Activated naive CD8-positive, alpha-beta T cell treated with anti-CD3 and anti-CD28 coated beads, Interleukin-2, amount 50 U/mL, for 24 hours (primary cell): Measurements from ENCODE around the gene SLC16A8.
"Not testable (repeated sequence)": the region's sequence is repeated elsewhere in the genome, so short reads cannot be mapped to it uniquely, and the experiment has no call there.

Source experiments
- ATAC-seq: fragments of 150-1000 bp; cut with Tn5 transposase; one replicate; pipeline ENCODE4 v1.10.0; 2021
- DNase-seq: peaks from one replicate; pipeline ENCODE4 v3.0.0; 2021
- H3K27ac Mint-ChIP-seq: one replicate; pipeline ENCODE4 v1.8.0; 2021; ENCODE audit warnings: mild to moderate bottlenecking, mixed read lengths
- H3K27me3 Mint-ChIP-seq: one replicate; pipeline ENCODE4 v1.8.0; 2021; ENCODE audit warnings: mixed read lengths
- H3K36me3 Mint-ChIP-seq: one replicate; pipeline ENCODE4 v1.8.0; 2021; ENCODE audit warnings: low read depth, mixed read lengths
- H3K4me1 Mint-ChIP-seq: one replicate; pipeline ENCODE4 v1.8.0; 2021; ENCODE audit warnings: mixed read lengths
- H3K4me3 Mint-ChIP-seq: one replicate; pipeline ENCODE4 v1.8.0; 2021; ENCODE audit warnings: mild to moderate bottlenecking, moderate library complexity, mixed read lengths
- H3K9me3 Mint-ChIP-seq: one replicate; pipeline ENCODE4 v1.8.0; 2021; ENCODE audit warnings: mixed read lengths

SLC16A8 gene

GRCh38 chr22:38118747-38119146, 34.8 kb upstream of the SLC16A8 start:
- DNase-seq, H3K4me3 Mint-ChIP-seq, H3K9me3 Mint-ChIP-seq, ATAC-seq, H3K36me3 Mint-ChIP-seq, H3K27me3 Mint-ChIP-seq, H3K27ac Mint-ChIP-seq, H3K4me1 Mint-ChIP-seq: not testable (repeated sequence)

GRCh38 chr22:38118182-38118581, 34.2 kb upstream of the SLC16A8 start:
- Mint-ChIP-seq H3K4me3 (no peak overlapping the region), H3K36me3 (no peaks in the 10 kb centered on the region), H3K27ac (no peak overlapping the region), H3K27me3 (no peaks in the 10 kb centered on the region), H3K4me1 (no peaks in the 10 kb centered on the region), H3K9me3 (no peaks in the 10 kb centered on the region)
- ATAC-seq (no peak), DNase-seq (no peak)

- not testable (repeated sequence) for H3K27ac Mint-ChIP-seq, DNase-seq, H3K4me3 Mint-ChIP-seq, H3K4me1 Mint-ChIP-seq, H3K36me3 Mint-ChIP-seq, ATAC-seq, H3K27me3 Mint-ChIP-seq, H3K9me3 Mint-ChIP-seq
Observed at GRCh38 chr22:38117556-38117955, 33.6 kb upstream of the SLC16A8 start.

GRCh38 chr22:38115423-38116205, 31.6 kb upstream of the SLC16A8 start:
- no peaks in the 10 kb centered on the region for H3K27me3 Mint-ChIP-seq
- H3K9me3 Mint-ChIP-seq = no peaks in the 10 kb centered on the region
- no peaks in the 10 kb centered on the region for H3K4me1 Mint-ChIP-seq
- H3K4me3 Mint-ChIP-seq = no peak overlapping the region
- H3K27ac Mint-ChIP-seq = no peak overlapping the region
- DNase-seq (no peak), ATAC-seq (no peak)
- H3K36me3 Mint-ChIP-seq = no peaks in the 10 kb centered on the region

- ATAC-seq (peak; percentile 72), DNase-seq (peak; percentile 89)
- Mint-ChIP-seq H3K27me3 (no peaks in the 10 kb centered on the region), H3K27ac (no peak overlapping the region), H3K4me1 (no peaks in the 10 kb centered on the region), H3K9me3 (no peaks in the 10 kb centered on the region), H3K36me3 (no peaks in the 10 kb centered on the region), H3K4me3 (no peak overlapping the region)
Observed at GRCh38 chr22:38114484-38115398, 30.8 kb upstream of the SLC16A8 start.

GRCh38 chr22:38112381-38112780, 28.4 kb upstream of the SLC16A8 start:
- no peak overlapping the region for H3K27ac Mint-ChIP-seq
- ATAC-seq (no peak), DNase-seq (no peak)
- no peaks in the 10 kb centered on the region for H3K4me1 Mint-ChIP-seq
- H3K27me3 Mint-ChIP-seq = no peaks in the 10 kb centered on the region
- H3K4me3 Mint-ChIP-seq = no peak overlapping the region
- no peaks in the 10 kb centered on the region for H3K9me3 Mint-ChIP-seq
- H3K36me3 Mint-ChIP-seq = no peaks in the 10 kb centered on the region

GRCh38 chr22:38111925-38112355, 28.0 kb upstream of the SLC16A8 start:
- Mint-ChIP-seq H3K27me3 (no peaks in the 10 kb centered on the region), H3K9me3 (no peaks in the 10 kb centered on the region), H3K27ac (no peak overlapping the region), H3K4me3 (no peak overlapping the region), H3K4me1 (no peaks in the 10 kb centered on the region), H3K36me3 (no peaks in the 10 kb centered on the region)
- no peak for ATAC-seq
- no peak for DNase-seq

GRCh38 chr22:38110863-38111852, 27.2 kb upstream of the SLC16A8 start:
- Mint-ChIP-seq H3K27me3 (no peaks in the 10 kb centered on the region), H3K27ac (no peak overlapping the region), H3K36me3 (no peaks in the 10 kb centered on the region), H3K4me1 (no peaks in the 10 kb centered on the region), H3K9me3 (no peaks in the 10 kb centered on the region), H3K4me3 (no peak overlapping the region)
- DNase-seq (no peak), ATAC-seq (no peak)

- DNase-seq (no peak), ATAC-seq (no peak)
- no peaks in the 10 kb centered on the region for H3K9me3 Mint-ChIP-seq
- no peaks in the 10 kb centered on the region for H3K27me3 Mint-ChIP-seq
- H3K4me3 Mint-ChIP-seq = no peak within 1 kb of the TSS
- no peak within 1 kb of the TSS for H3K27ac Mint-ChIP-seq
- H3K4me1 Mint-ChIP-seq = peaks cover 3% of the 10 kb centered on the region
- H3K36me3 Mint-ChIP-seq = no peaks in the 10 kb centered on the region
Observed at GRCh38 chr22:38110008-38110862, 26.3 kb upstream of the SLC16A8 start, which contains the start of gene BAIAP2L2. BAIAP2L2 (minus strand) TSS chr22:38110684; CDS start chr22:38110525, 159 bp downstream.

- ATAC-seq = no peak
- H3K9me3 Mint-ChIP-seq = no peaks in the 10 kb centered on the region
- H3K4me3 Mint-ChIP-seq = no peak overlapping the region
- no peaks in the 10 kb centered on the region for H3K27me3 Mint-ChIP-seq
- DNase-seq = no peak
- no peaks in the 10 kb centered on the region for H3K36me3 Mint-ChIP-seq
- peaks cover 8% of the 10 kb centered on the region for H3K4me1 Mint-ChIP-seq
- no peak overlapping the region for H3K27ac Mint-ChIP-seq
Observed at GRCh38 chr22:38109371-38110001, 25.5 kb upstream of the SLC16A8 start.

GRCh38 chr22:38108561-38109319, 24.8 kb upstream of the SLC16A8 start:
- Mint-ChIP-seq H3K27me3 (no peaks in the 10 kb centered on the region), H3K27ac (no peak overlapping the region), H3K4me1 (peaks cover 10% of the 10 kb centered on the region), H3K9me3 (no peaks in the 10 kb centered on the region), H3K36me3 (no peaks in the 10 kb centered on the region), H3K4me3 (no peak overlapping the region)
- no peak for DNase-seq
- no peak for ATAC-seq

GRCh38 chr22:38107692-38108515, 23.9 kb upstream of the SLC16A8 start:
- peaks cover 10% of the 10 kb centered on the region for H3K4me1 Mint-ChIP-seq
- no peak overlapping the region for H3K27ac Mint-ChIP-seq
- no peaks in the 10 kb centered on the region for H3K36me3 Mint-ChIP-seq
- H3K9me3 Mint-ChIP-seq = no peaks in the 10 kb centered on the region
- DNase-seq (no peak), ATAC-seq (no peak)
- no peaks in the 10 kb centered on the region for H3K27me3 Mint-ChIP-seq
- no peak overlapping the region for H3K4me3 Mint-ChIP-seq
